A549 (cell line): ENCODE measurements around the gene BCAS3.

Source experiments
- BHLHE40 ChIP-seq: IDR thresholded peaks from 2 replicates; pipeline ENCODE4 v1.6.1; 2012; ENCODE audit warnings: low read depth, low read length, inconsistent platforms
- CBX2 ChIP-seq: fragments of 200-600 bp; sonication (generic); IDR thresholded peaks from 2 replicates; pipeline ENCODE4 v1.6.1; 2016; ENCODE audit warnings: low read depth, mild to moderate bottlenecking, borderline replicate concordance
- CTCF ChIP-seq: fragments of >200 bp; sonication (Bioruptor Twin); formaldehyde crosslinking; IDR thresholded peaks from 3 replicates; pipeline ENCODE4 v1.5.1; 2016
- MYC ChIP-seq: IDR thresholded peaks from 2 replicates; pipeline ENCODE4 v1.6.1; 2012; ENCODE audit warnings: mild to moderate bottlenecking, inconsistent platforms, low read length, improper control_type of control experiment, borderline replicate concordance
- PBX3 ChIP-seq: IDR thresholded peaks from 2 replicates; pipeline ENCODE4 v1.6.1; 2012
- POLR2AphosphoS2 ChIP-seq: conservative IDR thresholded peaks from 2 replicates; pipeline ENCODE4 v1.6.1; 2012; ENCODE audit warnings: low read length, improper control_type of control experiment, inconsistent platforms

- TF ChIP-seq POLR2AphosphoS2 (no peak), BHLHE40 (no peak), MYC (no peak), CTCF (no peak), PBX3 (no peak), CBX2 (no peak)
Measured at GRCh38 chr17:60767744-60768308, 90.2 kb downstream of the BCAS3 start.
